Mesothelial cell of epicardium (in vitro differentiated cells): ENCODE measurements around the gene TNFRSF19. TPM values are rescaled to one million over a fixed set of nuclear protein-coding genes. Genes with fewer than 3 reads are reported as not detected.

Source experiments
- DNase-seq, 2 experiments: peaks; one replicate each; pipeline ENCODE4 v3.0.0; 2021; ENCODE audit warnings: low spot score in 2 of 2; ENCODE audit not compliant: unreplicated experiment in 2 of 2
- H3K27ac Mint-ChIP-seq: 2 replicates; pipeline ENCODE4 v1.8.0; 2021; ENCODE audit warnings: mixed read lengths
- H3K27me3 Mint-ChIP-seq: 2 replicates; pipeline ENCODE4 v1.8.0; 2021; ENCODE audit warnings: low read depth, mixed read lengths
- H3K36me3 Mint-ChIP-seq: 2 replicates; pipeline ENCODE4 v1.8.0; 2021; ENCODE audit warnings: mixed read lengths
- H3K4me1 Mint-ChIP-seq: 2 replicates; pipeline ENCODE4 v1.8.0; 2021; ENCODE audit warnings: mixed read lengths
- H3K4me3 Mint-ChIP-seq: 2 replicates; pipeline ENCODE4 v1.8.0; 2021; ENCODE audit warnings: mild to moderate bottlenecking, moderate library complexity, mixed read lengths
- H3K9me3 Mint-ChIP-seq: 2 replicates; pipeline ENCODE4 v1.8.0; 2021; ENCODE audit warnings: mixed read lengths
- total RNA-seq: library from RNA; stranded (reverse); gene quantifications from 3 replicates; pipeline ENCODE4 v1.2.1, GENCODE V29; 2021
- TF ChIP-seq, protein P1 (sequence below): fragments of 200-600 bp; sonication (generic); IDR thresholded peaks from one replicate; pipeline ENCODE4 v1.5.0; 2021; ENCODE audit warnings: antibody characterized with exemption; ENCODE audit not compliant: unreplicated experiment

TNFRSF19 gene
- total RNA-seq, 1 donor from 2014 or later, result 43.5 TPM

DNA sequence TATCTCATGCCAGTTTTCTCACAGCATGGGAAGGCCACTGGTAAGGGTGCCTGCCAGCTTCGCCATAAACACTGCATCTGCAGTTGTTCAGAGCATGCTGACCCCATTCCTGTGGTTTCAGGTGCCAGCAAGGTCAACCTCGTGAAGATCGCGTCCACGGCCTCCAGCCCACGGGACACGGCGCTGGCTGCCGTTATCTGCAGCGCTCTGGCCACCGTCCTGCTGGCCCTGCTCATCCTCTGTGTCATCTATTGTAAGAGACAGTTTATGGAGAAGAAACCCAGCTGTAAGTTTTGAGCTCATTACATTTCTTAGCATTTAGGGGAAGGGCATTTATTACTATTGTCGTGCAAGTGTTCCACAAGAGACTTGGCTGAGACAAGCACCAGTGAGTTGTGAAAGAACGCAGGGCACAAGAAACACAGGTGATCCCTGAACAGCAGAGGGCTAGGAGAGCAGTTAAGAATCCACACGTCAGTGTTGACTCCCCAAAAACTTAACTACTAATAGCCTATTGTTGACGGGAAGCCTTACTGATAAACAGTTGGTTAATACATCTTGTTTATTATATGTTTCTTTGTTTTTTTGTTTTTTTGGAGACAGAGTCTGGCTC, 88.8 kb downstream of the TNFRSF19 start:
- no peak for DNase-seq
- TF ChIP-seq, protein P1, sequence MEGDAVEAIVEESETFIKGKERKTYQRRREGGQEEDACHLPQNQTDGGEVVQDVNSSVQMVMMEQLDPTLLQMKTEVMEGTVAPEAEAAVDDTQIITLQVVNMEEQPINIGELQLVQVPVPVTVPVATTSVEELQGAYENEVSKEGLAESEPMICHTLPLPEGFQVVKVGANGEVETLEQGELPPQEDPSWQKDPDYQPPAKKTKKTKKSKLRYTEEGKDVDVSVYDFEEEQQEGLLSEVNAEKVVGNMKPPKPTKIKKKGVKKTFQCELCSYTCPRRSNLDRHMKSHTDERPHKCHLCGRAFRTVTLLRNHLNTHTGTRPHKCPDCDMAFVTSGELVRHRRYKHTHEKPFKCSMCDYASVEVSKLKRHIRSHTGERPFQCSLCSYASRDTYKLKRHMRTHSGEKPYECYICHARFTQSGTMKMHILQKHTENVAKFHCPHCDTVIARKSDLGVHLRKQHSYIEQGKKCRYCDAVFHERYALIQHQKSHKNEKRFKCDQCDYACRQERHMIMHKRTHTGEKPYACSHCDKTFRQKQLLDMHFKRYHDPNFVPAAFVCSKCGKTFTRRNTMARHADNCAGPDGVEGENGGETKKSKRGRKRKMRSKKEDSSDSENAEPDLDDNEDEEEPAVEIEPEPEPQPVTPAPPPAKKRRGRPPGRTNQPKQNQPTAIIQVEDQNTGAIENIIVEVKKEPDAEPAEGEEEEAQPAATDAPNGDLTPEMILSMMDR, result no peak
- H3K4me3 Mint-ChIP-seq, result no peak overlapping the region
- peaks cover 9% of the 10 kb centered on the region for H3K4me1 Mint-ChIP-seq
- no peak overlapping the region for H3K27ac Mint-ChIP-seq
- peaks cover 20% of the 10 kb centered on the region for H3K9me3 Mint-ChIP-seq
- H3K36me3 Mint-ChIP-seq, result peaks cover 37% of the 10 kb centered on the region
- no peaks in the 10 kb centered on the region for H3K27me3 Mint-ChIP-seq

- no peaks in the 10 kb centered on the region for H3K27me3 Mint-ChIP-seq
- H3K4me1 Mint-ChIP-seq, result peaks cover 9% of the 10 kb centered on the region
- no peak overlapping the region for H3K27ac Mint-ChIP-seq
- H3K4me3 Mint-ChIP-seq, result no peak overlapping the region
- peaks cover 42% of the 10 kb centered on the region for H3K36me3 Mint-ChIP-seq
- no peak for DNase-seq
- TF ChIP-seq, protein P1, result no peak
- peaks cover 20% of the 10 kb centered on the region for H3K9me3 Mint-ChIP-seq
These were observed 90.0 kb downstream of the TNFRSF19 start for GRCh38 chr13:23660249-23660648.

- Mint-ChIP-seq H3K36me3 (peaks cover 45% of the 10 kb centered on the region), H3K4me1 (peaks cover 11% of the 10 kb centered on the region), H3K4me3 (no peak overlapping the region), H3K27ac (no peak overlapping the region), H3K27me3 (no peaks in the 10 kb centered on the region), H3K9me3 (peaks cover 15% of the 10 kb centered on the region)
- DNase-seq, result no peak
- TF ChIP-seq, protein P1, result no peak
These were observed 96.4 kb downstream of the TNFRSF19 start for GRCh38 chr13:23666582-23666981.

DNA sequence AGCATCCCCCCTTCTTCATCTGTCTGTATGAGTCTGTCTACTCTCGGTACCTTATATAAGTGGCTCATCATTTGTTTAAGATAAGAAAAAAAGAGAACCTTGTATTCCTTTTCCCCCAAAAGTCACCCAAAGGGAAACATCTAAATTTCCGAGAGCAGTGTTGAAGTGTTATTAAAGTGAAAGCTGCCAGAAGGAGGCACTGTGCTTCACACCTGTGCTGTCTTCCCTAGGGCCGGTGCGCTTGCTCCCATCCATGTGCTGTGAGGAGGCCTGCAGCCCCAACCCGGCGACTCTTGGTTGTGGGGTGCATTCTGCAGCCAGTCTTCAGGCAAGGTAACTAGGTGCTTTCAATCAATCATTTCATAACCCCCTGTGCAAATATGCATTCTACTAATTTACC, 97.5 kb downstream of the TNFRSF19 start:
- peaks cover 3% of the 10 kb centered on the region for H3K9me3 Mint-ChIP-seq
- peaks cover 34% of the 10 kb centered on the region for H3K36me3 Mint-ChIP-seq
- peaks cover 16% of the 10 kb centered on the region for H3K4me1 Mint-ChIP-seq
- no peaks in the 10 kb centered on the region for H3K27me3 Mint-ChIP-seq
- H3K27ac Mint-ChIP-seq, result no peak overlapping the region
- TF ChIP-seq, protein P1, result no peak
- no peak overlapping the region for H3K4me3 Mint-ChIP-seq
- DNase-seq, result no peak

GRCh38 chr13:23668562-23668961, 98.3 kb downstream of the TNFRSF19 start:
- H3K27ac Mint-ChIP-seq, result no peak overlapping the region
- peaks cover 23% of the 10 kb centered on the region for H3K4me1 Mint-ChIP-seq
- H3K4me3 Mint-ChIP-seq, result no peak overlapping the region
- no peaks in the 10 kb centered on the region for H3K9me3 Mint-ChIP-seq
- peaks cover 25% of the 10 kb centered on the region for H3K36me3 Mint-ChIP-seq
- no peak for DNase-seq
- TF ChIP-seq, protein P1, result no peak
- H3K27me3 Mint-ChIP-seq, result no peaks in the 10 kb centered on the region

DNA sequence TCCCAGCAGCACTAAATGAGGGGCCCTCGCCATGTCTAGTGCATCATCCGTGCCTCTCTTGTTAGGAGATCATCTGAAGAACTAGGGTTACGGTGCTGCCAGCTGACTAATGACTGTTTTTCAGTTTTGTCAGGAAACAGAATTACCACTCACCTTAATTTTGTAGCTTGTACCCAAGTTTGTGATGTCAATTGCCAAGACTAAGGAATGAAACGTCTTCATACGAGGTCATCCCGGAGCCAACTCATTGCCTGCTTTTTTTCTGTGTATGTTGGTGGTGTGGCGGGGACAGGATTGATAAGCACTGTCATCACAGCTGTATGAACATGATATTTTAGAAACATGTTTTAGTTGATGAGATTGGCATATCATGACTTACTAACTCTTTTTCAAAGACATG, 100.6 kb downstream of the TNFRSF19 start:
- TF ChIP-seq, protein P1, result no peak
- no peaks in the 10 kb centered on the region for H3K27me3 Mint-ChIP-seq
- H3K27ac Mint-ChIP-seq, result no peak overlapping the region
- H3K36me3 Mint-ChIP-seq, result peaks cover 12% of the 10 kb centered on the region
- no peaks in the 10 kb centered on the region for H3K9me3 Mint-ChIP-seq
- peaks cover 35% of the 10 kb centered on the region for H3K4me1 Mint-ChIP-seq
- DNase-seq, result no peak
- no peak overlapping the region for H3K4me3 Mint-ChIP-seq
